HepG2 (cell line): Measurements from ENCODE around the gene ARAP1. TPM values are rescaled to one million over a fixed set of nuclear protein-coding genes. Genes with fewer than 3 reads are reported as not detected.
A peak's percentile ranks its signal among the peaks of the same experiment; 100 is the strongest.

Experiments
- CBX5 ChIP-seq: sonication (generic); formaldehyde crosslinking; IDR thresholded peaks from 2 replicates; pipeline ENCODE4 v1.4.0; 2020; ENCODE audit warnings: missing genetic modification reagents, borderline replicate concordance
- HMGXB4 ChIP-seq, 2 experiments: sonication (generic) in 1 of 2; formaldehyde crosslinking in 1 of 2; IDR thresholded peaks; 2 replicates each; pipeline versions ENCODE4 v1.4.0 to v1.6.1; 2018 to 2020; ENCODE audit warnings: missing genetic modification reagents in 2 of 2, borderline replicate concordance in 1 of 2, low read depth in 1 of 2, mild to moderate bottlenecking in 1 of 2, missing biosample characterization in 1 of 2
- HNF4G ChIP-seq, 2 experiments: sonication (generic) in 1 of 2; formaldehyde crosslinking in 1 of 2; IDR thresholded peaks; 2 replicates each; pipeline versions ENCODE4 v1.4.0 to v1.6.1; 2011 to 2020; ENCODE audit warnings: borderline replicate concordance in 2 of 2, low read depth in 2 of 2, mild to moderate bottlenecking in 2 of 2, low read length in 1 of 2, missing genetic modification reagents in 1 of 2, moderate library complexity in 1 of 2
- HNRNPK ChIP-seq: fragments of 200-400 bp; formaldehyde crosslinking; IDR thresholded peaks from 2 replicates; pipeline ENCODE4 v1.6.1; 2018; ENCODE audit warnings: low read length, low read depth, moderate library complexity, mild to moderate bottlenecking; ENCODE audit not compliant: poor library complexity, severe bottlenecking
- KDM1A ChIP-seq: IDR thresholded peaks from 2 replicates; pipeline ENCODE4 v1.6.1; 2016; ENCODE audit warnings: missing compliant biosample characterization
- MED1 ChIP-seq: sonication (generic); formaldehyde crosslinking; IDR thresholded peaks from 2 replicates; pipeline ENCODE4 v1.4.0; 2020; ENCODE audit warnings: missing genetic modification reagents
- PRDM15 ChIP-seq: sonication (generic); formaldehyde crosslinking; IDR thresholded peaks from 2 replicates; pipeline ENCODE4 v1.4.0; 2020; ENCODE audit warnings: missing genetic modification reagents
- RCOR2 ChIP-seq: IDR thresholded peaks from 2 replicates; pipeline ENCODE4 v1.6.1; 2016; ENCODE audit warnings: missing biosample characterization, missing genetic modification reagents
- ZBTB43 ChIP-seq: sonication (generic); formaldehyde crosslinking; conservative IDR thresholded peaks from 2 replicates; pipeline ENCODE4 v1.4.0; 2020; ENCODE audit warnings: missing genetic modification reagents
- ZBTB7A ChIP-seq: sonication (generic); formaldehyde crosslinking; IDR thresholded peaks from 2 replicates; pipeline ENCODE4 v1.8.0; 2022; ENCODE audit warnings: mild to moderate bottlenecking, missing genetic modification reagents
- ZFP37 ChIP-seq: sonication (generic); formaldehyde crosslinking; IDR thresholded peaks from 2 replicates; pipeline ENCODE4 v1.4.0; 2020; ENCODE audit warnings: missing genetic modification reagents, borderline replicate concordance
- ZFP41 ChIP-seq: sonication (generic); formaldehyde crosslinking; IDR thresholded peaks from 2 replicates; pipeline ENCODE4 v1.4.0; 2020; ENCODE audit warnings: mild to moderate bottlenecking, missing genetic modification reagents, borderline replicate concordance
- ZNF605 ChIP-seq: sonication (generic); formaldehyde crosslinking; IDR thresholded peaks from 2 replicates; pipeline ENCODE4 v1.8.0; 2022; ENCODE audit warnings: mild to moderate bottlenecking, missing genetic modification reagents
- ZNF790 ChIP-seq: sonication (generic); formaldehyde crosslinking; IDR thresholded peaks from 2 replicates; pipeline ENCODE4 v1.8.0; 2022; ENCODE audit warnings: missing genetic modification reagents, mild to moderate bottlenecking, borderline replicate concordance
- polyA plus RNA-seq, 8 experiments: library from polyadenylated mRNA; depleted of rRNA in 3 of 8; stranded (reverse) in 7 of 8; unstranded in 1 of 8; fragments of >200 nt; fragmentation: Illumina TruSeq in 4 of 8; extraction: Trizol in 4 of 8; gene quantifications; 2 replicates each; pipeline versions ENCODE4 v1.2.1 to v1.2.3, GENCODE V29; 2011 to 2016; ENCODE audit warnings: low read depth in 4 of 8, missing spikeins in 1 of 8, mixed read lengths in 1 of 8; ENCODE audit not compliant: insufficient read depth in 1 of 8
- total RNA-seq, 5 experiments: library from RNA; depleted of rRNA; stranded (reverse); fragments of >200 nt; fragmentation: Illumina TruSeq; extraction: Trizol; gene quantifications; 2 replicates each; pipeline ENCODE4 v1.2.3, GENCODE V29; 2016; ENCODE audit warnings: low read depth in 1 of 5
- TF ChIP-seq, protein P1 (sequence below): sonication (generic); formaldehyde crosslinking; IDR thresholded peaks from 2 replicates; pipeline ENCODE4 v1.8.0; 2022; ENCODE audit warnings: missing genetic modification reagents, mild to moderate bottlenecking, borderline replicate concordance
- TF ChIP-seq, protein P2 (sequence below): sonication (generic); formaldehyde crosslinking; IDR thresholded peaks from 2 replicates; pipeline ENCODE4 v1.4.0; 2020; ENCODE audit warnings: missing genetic modification reagents

ARAP1 gene
- total and polyA plus RNA-seq, 2 of the 13 experiments (the other 11 are each of a cell fraction or from before 2014, with no cell fraction given) = 43.2 to 55.5 TPM

DNA sequence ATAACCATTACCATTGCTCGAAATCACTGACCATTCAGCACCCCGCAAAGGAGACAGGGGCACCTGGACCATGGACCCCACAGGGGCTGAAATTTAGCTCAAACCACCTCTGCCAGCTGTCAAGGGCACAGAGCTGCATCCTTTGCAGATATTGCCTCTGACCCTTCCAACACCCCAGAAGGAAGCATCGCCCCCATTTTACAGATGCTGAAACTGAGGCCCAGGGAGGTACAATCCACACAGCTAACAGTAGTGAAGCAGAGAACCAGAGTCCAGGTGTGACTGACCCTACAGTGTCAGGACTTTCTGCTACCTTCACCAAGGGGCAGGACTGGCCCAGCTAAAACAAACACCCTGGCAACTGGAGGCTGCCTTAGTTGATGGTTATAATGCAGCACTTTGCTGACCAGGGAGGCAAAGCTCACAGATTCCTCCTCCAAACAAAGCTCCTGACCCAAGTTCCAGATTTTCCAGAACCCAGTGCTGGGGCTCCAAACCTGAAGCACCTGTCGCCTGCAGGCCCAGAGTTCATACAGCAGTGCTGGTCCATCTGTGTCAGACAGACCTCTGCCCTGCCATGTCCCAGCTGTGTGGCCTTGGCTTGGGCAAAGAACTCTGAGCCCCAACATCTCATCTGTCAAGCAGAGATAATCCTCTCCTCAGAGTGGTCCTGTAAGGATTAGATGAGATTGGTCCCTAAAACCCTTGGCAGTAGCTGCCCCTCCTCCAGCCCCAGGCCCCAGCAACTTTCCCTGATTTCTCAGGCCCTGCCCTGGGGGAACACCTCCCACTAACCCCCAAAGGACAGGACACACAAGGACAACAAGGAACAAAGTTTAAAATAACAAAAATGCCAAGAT lies 15.2 kb upstream of the ARAP1 start (continued):
- TF ChIP-seq, protein P1, sequence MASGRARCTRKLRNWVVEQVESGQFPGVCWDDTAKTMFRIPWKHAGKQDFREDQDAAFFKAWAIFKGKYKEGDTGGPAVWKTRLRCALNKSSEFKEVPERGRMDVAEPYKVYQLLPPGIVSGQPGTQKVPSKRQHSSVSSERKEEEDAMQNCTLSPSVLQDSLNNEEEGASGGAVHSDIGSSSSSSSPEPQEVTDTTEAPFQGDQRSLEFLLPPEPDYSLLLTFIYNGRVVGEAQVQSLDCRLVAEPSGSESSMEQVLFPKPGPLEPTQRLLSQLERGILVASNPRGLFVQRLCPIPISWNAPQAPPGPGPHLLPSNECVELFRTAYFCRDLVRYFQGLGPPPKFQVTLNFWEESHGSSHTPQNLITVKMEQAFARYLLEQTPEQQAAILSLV (CRISPR knock-in tag) = no peak
- TF ChIP-seq CBX5 (CRISPR knock-in tag) (0 out of 2 replicates have a peak, but pooled peaks have one; percentile 8), ZNF605 (CRISPR knock-in tag) (0 out of 2 replicates have a peak, but pooled peaks have one; percentile 23), HMGXB4 (CRISPR knock-in tag; IDR thresholded peaks at IDR 0.05; ENCODE audit: borderline replicate concordance in 1 of 2, low read depth in 1 of 2) (no peak), KDM1A (CRISPR knock-in tag) (peak; percentile 68; the same call in 1 of the 2 replicates), ZNF790 (CRISPR knock-in tag) (no peak), ZBTB7A (no peak), RCOR2 (peak; percentile 50; the same call in 1 of the 2 replicates), ZBTB43 (no peak), ZFP37 (CRISPR knock-in tag) (no peak), PRDM15 (CRISPR knock-in tag) (peak; percentile 78), HNF4G (IDR thresholded peaks at IDR 0.05; ENCODE audit: borderline replicate concordance, low read depth, low read length) (peak; percentile 17; the same call in 1 of the 2 replicates), HNF4G (CRISPR knock-in tag; IDR thresholded peaks at IDR 0.05; ENCODE audit: borderline replicate concordance, low read depth) (no peak), MED1 (CRISPR knock-in tag) (0 out of 2 replicates have a peak, but pooled peaks have one; percentile 11), HNRNPK (no peak), ZFP41 (CRISPR knock-in tag) (no peak)
- TF ChIP-seq, protein P2, sequence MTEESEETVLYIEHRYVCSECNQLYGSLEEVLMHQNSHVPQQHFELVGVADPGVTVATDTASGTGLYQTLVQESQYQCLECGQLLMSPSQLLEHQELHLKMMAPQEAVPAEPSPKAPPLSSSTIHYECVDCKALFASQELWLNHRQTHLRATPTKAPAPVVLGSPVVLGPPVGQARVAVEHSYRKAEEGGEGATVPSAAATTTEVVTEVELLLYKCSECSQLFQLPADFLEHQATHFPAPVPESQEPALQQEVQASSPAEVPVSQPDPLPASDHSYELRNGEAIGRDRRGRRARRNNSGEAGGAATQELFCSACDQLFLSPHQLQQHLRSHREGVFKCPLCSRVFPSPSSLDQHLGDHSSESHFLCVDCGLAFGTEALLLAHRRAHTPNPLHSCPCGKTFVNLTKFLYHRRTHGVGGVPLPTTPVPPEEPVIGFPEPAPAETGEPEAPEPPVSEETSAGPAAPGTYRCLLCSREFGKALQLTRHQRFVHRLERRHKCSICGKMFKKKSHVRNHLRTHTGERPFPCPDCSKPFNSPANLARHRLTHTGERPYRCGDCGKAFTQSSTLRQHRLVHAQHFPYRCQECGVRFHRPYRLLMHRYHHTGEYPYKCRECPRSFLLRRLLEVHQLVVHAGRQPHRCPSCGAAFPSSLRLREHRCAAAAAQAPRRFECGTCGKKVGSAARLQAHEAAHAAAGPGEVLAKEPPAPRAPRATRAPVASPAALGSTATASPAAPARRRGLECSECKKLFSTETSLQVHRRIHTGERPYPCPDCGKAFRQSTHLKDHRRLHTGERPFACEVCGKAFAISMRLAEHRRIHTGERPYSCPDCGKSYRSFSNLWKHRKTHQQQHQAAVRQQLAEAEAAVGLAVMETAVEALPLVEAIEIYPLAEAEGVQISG (CRISPR knock-in tag) = no peak
